ENCODE measurements around the gene NAV2.

DNA sequence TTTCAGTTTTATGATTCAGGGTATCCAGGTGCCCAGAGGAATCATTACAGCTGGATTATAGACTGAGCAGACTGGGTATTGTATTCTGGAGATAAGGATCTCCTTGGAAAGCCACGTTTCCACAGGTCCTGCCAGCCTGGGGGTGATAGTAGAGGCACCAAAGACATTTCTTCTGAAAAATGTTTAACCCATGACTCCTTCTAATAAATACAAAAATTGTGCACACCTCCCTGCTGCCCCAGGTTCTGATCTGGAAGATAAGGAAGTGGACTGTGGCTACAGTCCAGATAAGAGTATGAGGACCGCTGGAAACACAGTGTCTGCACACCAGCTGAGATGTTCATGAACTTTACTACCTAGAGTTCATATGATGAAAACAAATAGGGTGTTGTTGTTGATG, 255.2 kb downstream of the NAV2 start:
- TF ChIP-seq, protein P1, sequence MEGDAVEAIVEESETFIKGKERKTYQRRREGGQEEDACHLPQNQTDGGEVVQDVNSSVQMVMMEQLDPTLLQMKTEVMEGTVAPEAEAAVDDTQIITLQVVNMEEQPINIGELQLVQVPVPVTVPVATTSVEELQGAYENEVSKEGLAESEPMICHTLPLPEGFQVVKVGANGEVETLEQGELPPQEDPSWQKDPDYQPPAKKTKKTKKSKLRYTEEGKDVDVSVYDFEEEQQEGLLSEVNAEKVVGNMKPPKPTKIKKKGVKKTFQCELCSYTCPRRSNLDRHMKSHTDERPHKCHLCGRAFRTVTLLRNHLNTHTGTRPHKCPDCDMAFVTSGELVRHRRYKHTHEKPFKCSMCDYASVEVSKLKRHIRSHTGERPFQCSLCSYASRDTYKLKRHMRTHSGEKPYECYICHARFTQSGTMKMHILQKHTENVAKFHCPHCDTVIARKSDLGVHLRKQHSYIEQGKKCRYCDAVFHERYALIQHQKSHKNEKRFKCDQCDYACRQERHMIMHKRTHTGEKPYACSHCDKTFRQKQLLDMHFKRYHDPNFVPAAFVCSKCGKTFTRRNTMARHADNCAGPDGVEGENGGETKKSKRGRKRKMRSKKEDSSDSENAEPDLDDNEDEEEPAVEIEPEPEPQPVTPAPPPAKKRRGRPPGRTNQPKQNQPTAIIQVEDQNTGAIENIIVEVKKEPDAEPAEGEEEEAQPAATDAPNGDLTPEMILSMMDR (IDR thresholded peaks at IDR 0.05; ENCODE audit: poor library complexity, severe bottlenecking) = no peak
- TF ChIP-seq EZH2 (IDR thresholded peaks at IDR 0.05; ENCODE audit: borderline replicate concordance, insufficient read depth, low read length, poor library complexity, severe bottlenecking) = no peak
- TF ChIP-seq RAD21 (conservative IDR thresholded peaks at IDR 0.05) = no peak
- no peak for TF ChIP-seq TAF1 (IDR thresholded peaks at IDR 0.05; ENCODE audit: low read depth)

All from neural cell (in vitro differentiated cells).